Endodermal cell (in vitro differentiated cells): ENCODE results near the gene CYP46A1. TPM values are rescaled to one million over a fixed set of nuclear protein-coding genes. Genes with fewer than 3 reads are reported as not detected.

Source experiments
- DNase-seq: peaks from one replicate; pipeline ENCODE4 v3.0.0-alpha.2; 2017
- H3K27ac ChIP-seq: 2 replicates; pipeline ENCODE4 v1.5.1; 2013; ENCODE audit warnings: mild to moderate bottlenecking, low read depth, low read length, moderate library complexity
- H3K27me3 ChIP-seq: 2 replicates; pipeline ENCODE4 v1.6.1; 2013; ENCODE audit warnings: mild to moderate bottlenecking, low read length, moderate library complexity; ENCODE audit not compliant: insufficient read depth, control insufficient read depth, poor library complexity, severe bottlenecking
- H3K36me3 ChIP-seq: 2 replicates; pipeline ENCODE4 v1.7.0; 2013; ENCODE audit warnings: mild to moderate bottlenecking, low read length, moderate library complexity; ENCODE audit not compliant: control insufficient read depth, insufficient read depth
- H3K4me1 ChIP-seq: one replicate; pipeline ENCODE4 v1.7.0; 2013; ENCODE audit warnings: low read length; ENCODE audit not compliant: control insufficient read depth, insufficient read depth
- H3K4me3 ChIP-seq: 2 replicates; pipeline ENCODE4 v1.5.1; 2013; ENCODE audit warnings: mild to moderate bottlenecking, low read length, moderate library complexity
- H3K9ac ChIP-seq: 2 replicates; pipeline ENCODE4 v1.6.1; 2013; ENCODE audit warnings: mild to moderate bottlenecking, low read length, moderate library complexity; ENCODE audit not compliant: poor library complexity, severe bottlenecking; ENCODE audit errors: extremely low read depth
- H3K9me3 ChIP-seq: 2 replicates; pipeline ENCODE4 v1.6.1; 2013; ENCODE audit warnings: mild to moderate bottlenecking, low read length, moderate library complexity; ENCODE audit not compliant: control insufficient read depth
- H3K27ac Mint-ChIP-seq: 2 replicates; pipeline ENCODE4 v1.8.0; 2020; ENCODE audit warnings: mixed read lengths
- H3K27me3 Mint-ChIP-seq: 2 replicates; pipeline ENCODE4 v1.8.0; 2021; ENCODE audit warnings: mild to moderate bottlenecking, mixed read lengths; ENCODE audit not compliant: insufficient read depth
- H3K36me3 Mint-ChIP-seq: 2 replicates; pipeline ENCODE4 v1.8.0; 2020; ENCODE audit warnings: low read depth, mixed read lengths
- H3K4me1 Mint-ChIP-seq: 2 replicates; pipeline ENCODE4 v1.8.0; 2020; ENCODE audit warnings: mixed read lengths
- H3K4me3 Mint-ChIP-seq: 2 replicates; pipeline ENCODE4 v1.8.0; 2020; ENCODE audit warnings: mild to moderate bottlenecking, moderate library complexity, mixed read lengths
- H3K9me3 Mint-ChIP-seq: 2 replicates; pipeline ENCODE4 v1.8.0; 2020; ENCODE audit warnings: mild to moderate bottlenecking, mixed read lengths
- WGBS, 2 experiments: methylation state at CpG; one replicate each; pipeline versions ENCODE4 v1.1.5 to v1.1.7; 2013; ENCODE audit warnings: missing lambda C conversion rate in 2 of 2, mixed read lengths in 1 of 2; ENCODE audit not compliant: insufficient coverage in 1 of 2, insufficient read length in 1 of 2; 5-methylcytosine and 5-hydroxymethylcytosine counted together
- total RNA-seq, 2 donors: library from RNA; stranded (reverse); fragmentation: NEBNext Ultra II Directional in 1 of 2; extraction: Animal tissue kit (Norgen Biotek cat#: 25700) in 1 of 2; gene quantifications; 2 replicates in 1 of 2; 3 replicates in 1 of 2; pipeline ENCODE4 v1.2.1, GENCODE V29; 2021
- TF ChIP-seq, protein P1 (sequence below): fragments of 200-600 bp; sonication (generic); conservative IDR thresholded peaks from 2 replicates; pipeline ENCODE4 v1.5.0; 2021; ENCODE audit warnings: antibody characterized with exemption, mild to moderate bottlenecking

CYP46A1 gene
- total RNA-seq, 2 donors from 2014 or later = 0.55 to 0.57 TPM

DNA sequence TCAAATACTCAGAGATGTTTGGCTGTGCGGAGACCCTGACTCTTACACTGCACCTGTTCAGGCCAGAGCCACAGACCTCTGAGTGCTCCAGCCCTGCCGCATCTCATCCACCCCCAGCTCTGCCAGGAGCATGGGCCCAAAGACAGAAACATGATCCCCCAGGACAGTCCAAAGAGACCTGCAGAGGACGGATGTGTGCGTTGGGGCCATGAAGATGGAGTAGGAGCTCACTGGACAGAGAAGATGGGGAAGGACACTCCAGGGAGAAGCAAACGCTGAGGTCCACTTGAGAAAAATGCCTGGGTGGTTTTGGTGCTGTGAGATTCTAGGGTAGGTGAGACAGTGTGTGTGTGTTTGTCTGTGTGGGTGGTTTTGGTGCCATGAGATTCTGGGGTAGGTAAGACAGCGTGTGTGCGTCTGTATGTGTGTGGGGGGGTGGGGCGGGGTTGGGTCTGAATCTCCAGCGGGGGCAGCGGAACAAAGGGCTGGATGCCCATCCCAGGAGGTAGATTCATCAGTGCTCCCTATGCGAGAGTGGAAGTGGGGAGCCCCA, 40.0 kb upstream of the CYP46A1 start:
- H3K27me3 ChIP-seq = peaks cover 19% of the 10 kb centered on the region
- no peaks in the 10 kb centered on the region for H3K9me3 ChIP-seq
- Mint-ChIP-seq H3K4me3 (peak overlapping the region; percentile 44), H3K36me3 (no peaks in the 10 kb centered on the region), H3K27ac (no peak overlapping the region), H3K9me3 (no peaks in the 10 kb centered on the region), H3K4me1 (peaks cover 3% of the 10 kb centered on the region), H3K27me3 (peaks cover 19% of the 10 kb centered on the region)
- no peak overlapping the region for H3K27ac ChIP-seq
- H3K4me1 ChIP-seq = peaks cover 5% of the 10 kb centered on the region
- no peak for DNase-seq
- 90 to 91% methylated on average over 6 to 11 of the region's 11 CpGs for WGBS, 2 experiments
- TF ChIP-seq, protein P1, sequence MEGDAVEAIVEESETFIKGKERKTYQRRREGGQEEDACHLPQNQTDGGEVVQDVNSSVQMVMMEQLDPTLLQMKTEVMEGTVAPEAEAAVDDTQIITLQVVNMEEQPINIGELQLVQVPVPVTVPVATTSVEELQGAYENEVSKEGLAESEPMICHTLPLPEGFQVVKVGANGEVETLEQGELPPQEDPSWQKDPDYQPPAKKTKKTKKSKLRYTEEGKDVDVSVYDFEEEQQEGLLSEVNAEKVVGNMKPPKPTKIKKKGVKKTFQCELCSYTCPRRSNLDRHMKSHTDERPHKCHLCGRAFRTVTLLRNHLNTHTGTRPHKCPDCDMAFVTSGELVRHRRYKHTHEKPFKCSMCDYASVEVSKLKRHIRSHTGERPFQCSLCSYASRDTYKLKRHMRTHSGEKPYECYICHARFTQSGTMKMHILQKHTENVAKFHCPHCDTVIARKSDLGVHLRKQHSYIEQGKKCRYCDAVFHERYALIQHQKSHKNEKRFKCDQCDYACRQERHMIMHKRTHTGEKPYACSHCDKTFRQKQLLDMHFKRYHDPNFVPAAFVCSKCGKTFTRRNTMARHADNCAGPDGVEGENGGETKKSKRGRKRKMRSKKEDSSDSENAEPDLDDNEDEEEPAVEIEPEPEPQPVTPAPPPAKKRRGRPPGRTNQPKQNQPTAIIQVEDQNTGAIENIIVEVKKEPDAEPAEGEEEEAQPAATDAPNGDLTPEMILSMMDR = no peak
- no peaks in the 10 kb centered on the region for H3K36me3 ChIP-seq
- no peak overlapping the region for H3K4me3 ChIP-seq
- H3K9ac ChIP-seq = no peak overlapping the region

DNA sequence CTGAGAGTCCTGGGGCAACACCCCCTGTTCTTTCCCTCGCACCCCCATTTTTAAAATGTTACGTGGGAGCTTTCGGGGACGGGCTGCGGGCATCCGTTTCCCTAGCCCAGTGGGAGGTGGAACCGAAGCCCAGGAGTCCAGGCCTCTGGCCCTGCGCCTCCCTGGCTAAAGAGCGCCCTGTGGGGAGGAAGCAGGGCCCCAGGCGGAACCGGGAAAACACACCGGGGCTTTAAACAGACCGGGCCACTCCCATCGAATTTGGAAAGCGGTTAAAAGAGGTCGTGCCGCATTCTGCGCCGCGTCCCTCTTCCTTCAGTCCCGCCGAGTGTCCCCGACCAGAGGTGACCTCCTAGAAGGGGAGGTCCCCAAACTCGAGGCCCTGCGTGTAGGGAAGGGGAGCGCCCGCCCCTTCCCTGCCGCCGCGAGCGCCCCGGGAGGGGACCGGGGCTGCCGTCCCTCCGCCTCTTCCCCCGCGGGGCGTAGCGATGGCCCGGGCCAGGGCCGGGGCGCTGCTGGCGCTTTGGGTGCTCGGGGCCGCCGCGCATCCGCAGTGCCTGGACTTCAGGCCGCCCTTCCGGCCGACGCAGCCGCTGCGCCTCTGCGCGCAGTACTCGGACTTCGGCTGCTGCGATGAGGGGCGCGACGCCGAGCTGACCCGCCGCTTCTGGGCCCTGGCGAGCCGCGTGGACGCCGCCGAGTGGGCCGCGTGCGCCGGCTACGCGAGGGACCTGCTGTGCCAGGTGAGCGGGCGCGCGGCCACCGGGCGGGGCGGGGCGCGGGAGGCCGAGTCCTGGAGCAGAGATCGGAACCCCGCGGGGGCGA, 39.2 kb upstream of the CYP46A1 start, which contains the start of gene HHIPL1:
Gene HHIPL1 (plus strand): TSS at position 407 of the 822 bp plus-strand sequence. CDS start 79 bp downstream, at position 486.
- Histone ChIP-seq H3K9me3 (no peaks in the 10 kb centered on the region), H3K27ac (no peak within 1 kb of the TSS), H3K36me3 (no peaks in the 10 kb centered on the region), H3K4me1 (peaks cover 5% of the 10 kb centered on the region), H3K9ac (no peak within 1 kb of the TSS), H3K4me3 (peak within 1 kb of the TSS; percentile 58), H3K27me3 (peaks cover 19% of the 10 kb centered on the region)
- WGBS, 2 experiments = 14 to 18% methylated on average over 26 to 91 of the region's 91 CpGs
- TF ChIP-seq, protein P1 = no peak
- Mint-ChIP-seq H3K27me3 (peaks cover 19% of the 10 kb centered on the region), H3K4me3 (peak within 1 kb of the TSS; percentile 44), H3K9me3 (no peaks in the 10 kb centered on the region), H3K4me1 (peaks cover 3% of the 10 kb centered on the region), H3K27ac (no peak within 1 kb of the TSS), H3K36me3 (no peaks in the 10 kb centered on the region)
- DNase-seq = peak; percentile 76

DNA sequence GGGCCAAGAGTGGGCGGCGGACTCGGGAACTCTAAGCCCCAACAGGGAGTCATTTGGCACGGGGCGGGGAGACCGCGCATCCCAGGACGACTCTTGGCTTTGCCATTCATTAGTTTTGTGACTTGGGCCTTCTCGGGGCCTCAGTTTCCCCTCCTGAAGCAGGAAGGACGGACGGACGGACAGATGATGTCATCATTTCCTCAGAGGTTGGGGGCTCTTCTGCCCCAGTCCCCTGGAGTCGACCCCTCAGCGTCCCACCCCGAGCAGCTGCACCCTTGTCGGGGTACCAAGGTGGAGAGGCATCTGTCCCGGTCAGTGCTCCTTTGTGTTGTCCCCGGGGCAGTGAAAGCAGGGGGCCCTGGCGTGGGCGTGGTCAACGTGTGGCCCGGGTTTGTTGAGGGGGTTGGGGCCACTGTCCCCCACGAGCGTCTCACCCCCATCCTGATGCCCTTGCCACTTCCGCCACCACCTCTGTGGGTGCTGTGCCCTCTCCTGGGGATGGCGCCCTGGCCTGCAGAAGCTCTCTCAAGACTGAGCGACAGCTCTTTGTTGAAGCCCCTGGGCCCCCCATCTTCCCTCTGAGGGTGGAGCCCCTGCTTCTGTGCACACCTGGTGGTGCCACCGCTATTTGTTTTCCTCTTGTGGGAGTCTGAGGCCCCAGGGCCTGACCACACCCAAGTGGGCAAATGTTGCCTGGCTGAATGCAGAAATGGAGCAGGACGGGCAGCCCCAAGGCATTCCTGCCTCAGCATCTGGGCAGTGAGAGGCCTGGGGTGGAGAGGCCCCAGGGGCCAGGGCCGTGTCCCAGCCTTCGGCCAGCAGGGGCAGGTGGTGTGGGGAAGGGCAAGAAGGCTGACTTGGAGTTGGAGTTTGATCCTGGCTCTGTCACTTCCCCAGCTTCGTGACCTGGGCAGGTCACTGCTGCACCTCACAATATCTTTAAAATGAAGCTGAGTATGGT, 38.3 kb upstream of the CYP46A1 start:
- H3K9ac ChIP-seq = no peak overlapping the region
- no peak for DNase-seq
- H3K36me3 Mint-ChIP-seq = no peaks in the 10 kb centered on the region
- H3K27ac Mint-ChIP-seq = no peak overlapping the region
- peaks cover 19% of the 10 kb centered on the region for H3K27me3 Mint-ChIP-seq
- no peak overlapping the region for H3K4me3 ChIP-seq
- H3K4me1 ChIP-seq = peaks cover 5% of the 10 kb centered on the region
- peak overlapping the region; percentile 44 for H3K4me3 Mint-ChIP-seq
- TF ChIP-seq, protein P1 = peak; percentile 37
- H3K4me1 Mint-ChIP-seq = peaks cover 3% of the 10 kb centered on the region
- H3K27me3 ChIP-seq = peaks cover 19% of the 10 kb centered on the region
- no peak overlapping the region for H3K27ac ChIP-seq
- no peaks in the 10 kb centered on the region for H3K36me3 ChIP-seq
- 67 to 72% methylated on average over 22 to 32 of the region's 32 CpGs for WGBS, 2 experiments
- H3K9me3 ChIP-seq = no peaks in the 10 kb centered on the region
- no peaks in the 10 kb centered on the region for H3K9me3 Mint-ChIP-seq
